SJCRH30 (cell line): ENCODE data around the gene CTBP1. TPM values are rescaled to one million over a fixed set of nuclear protein-coding genes. Genes with fewer than 3 reads are reported as not detected.
"Not testable (repeated sequence)": the region's sequence is repeated elsewhere in the genome, so short reads cannot be mapped to it uniquely, and the experiment has no call there.

Experiments used
- DNase-seq, 2 experiments: peaks; one replicate each; pipeline ENCODE4 v3.0.0-alpha.2; 2015 to 2020
- H3K27ac ChIP-seq: fragments of 250-450 bp; sonication (Bioruptor Pico); 2 replicates; pipeline ENCODE4 v1.5.1; 2020; ENCODE audit warnings: mild to moderate bottlenecking, moderate library complexity
- H3K27me3 ChIP-seq: fragments of 250-450 bp; sonication (Bioruptor Pico); 2 replicates; pipeline ENCODE4 v1.5.1; 2020; ENCODE audit warnings: mild to moderate bottlenecking, moderate library complexity
- H3K36me3 ChIP-seq: fragments of 250-450 bp; sonication (Bioruptor Pico); 2 replicates; pipeline ENCODE4 v1.5.1; 2020; ENCODE audit warnings: mild to moderate bottlenecking, moderate library complexity
- H3K4me1 ChIP-seq: fragments of 250-450 bp; sonication (Bioruptor Pico); 2 replicates; pipeline ENCODE4 v1.5.1; 2020; ENCODE audit warnings: mild to moderate bottlenecking, moderate library complexity
- H3K4me3 ChIP-seq: fragments of 250-450 bp; sonication (Bioruptor Pico); 2 replicates; pipeline ENCODE4 v1.5.1; 2020; ENCODE audit warnings: mild to moderate bottlenecking, moderate library complexity
- H3K9me3 ChIP-seq: fragments of 250-450 bp; sonication (Bioruptor Pico); replicated peaks from 2 replicates; pipeline ENCODE4 v1.5.1; 2020; ENCODE audit warnings: mild to moderate bottlenecking, moderate library complexity
- total RNA-seq: library from RNA; depleted of rRNA; stranded (reverse); fragments of >200 nt; shearing (Covaris generic); gene quantifications from 2 replicates; pipeline ENCODE4 v1.2.3, GENCODE V29; 2014; rRNA removed

Gene CTBP1
- total RNA-seq: 141 and 143 TPM in 2 replicates

- H3K9me3 ChIP-seq: no peaks in the 10 kb centered on the region
- peak within 1 kb of the TSS; percentile 88 for H3K4me3 ChIP-seq
- H3K27ac ChIP-seq: peak within 1 kb of the TSS; percentile 73
- H3K27me3 ChIP-seq: no peaks in the 10 kb centered on the region
- H3K36me3 ChIP-seq: peaks cover 4% of the 10 kb centered on the region; the same call in 1 of the 2 replicates
- peak; percentile 72 to 86 for DNase-seq
- peaks cover 9% of the 10 kb centered on the region for H3K4me1 ChIP-seq
These were observed at the start of gene CTBP1 for GRCh38 chr4:1248245-1249147. TSS of gene CTBP1 (minus strand) at chr4:1249130. CDS start at chr4:1241331, 7,799 bp downstream.

GRCh38 chr4:1298461-1298860 lies 49.5 kb upstream of the CTBP1 start:
- no peak overlapping the region for H3K27ac ChIP-seq
- H3K9me3 ChIP-seq: no peaks in the 10 kb centered on the region
- H3K27me3 ChIP-seq: no peaks in the 10 kb centered on the region
- no peak for DNase-seq
- H3K36me3 ChIP-seq: peaks cover 51% of the 10 kb centered on the region
- 0 out of 2 replicates have a peak, but pooled peaks cover 7% of the 10 kb centered on the region for H3K4me1 ChIP-seq
- H3K4me3 ChIP-seq: no peak overlapping the region

GRCh38 chr4:1297456-1298325 lies 48.8 kb upstream of the CTBP1 start:
- Histone ChIP-seq H3K36me3 (peaks cover 51% of the 10 kb centered on the region), H3K4me3 (no peak overlapping the region)
- no peak for DNase-seq

GRCh38 chr4:1297023-1297395 lies 48.1 kb upstream of the CTBP1 start:
- H3K9me3 ChIP-seq: no peaks in the 10 kb centered on the region
- no peak for DNase-seq
- H3K36me3 ChIP-seq: peaks cover 49% of the 10 kb centered on the region
- 0 out of 2 replicates have a peak, but pooled peaks cover 7% of the 10 kb centered on the region for H3K4me1 ChIP-seq
- no peaks in the 10 kb centered on the region for H3K27me3 ChIP-seq
- no peak overlapping the region for H3K27ac ChIP-seq
- H3K4me3 ChIP-seq: no peak overlapping the region

More at GRCh38 chr4:1297456-1298325, 48.8 kb upstream of the CTBP1 start:
- Histone ChIP-seq H3K27ac (no peak overlapping the region), H3K27me3 (no peaks in the 10 kb centered on the region), H3K9me3 (no peaks in the 10 kb centered on the region), H3K4me1 (0 out of 2 replicates have a peak, but pooled peaks cover 7% of the 10 kb centered on the region)

- Histone ChIP-seq H3K27ac (no peak overlapping the region), H3K27me3 (no peaks in the 10 kb centered on the region), H3K36me3 (peaks cover 43% of the 10 kb centered on the region), H3K4me3 (no peak overlapping the region), H3K4me1 (peaks cover 9% of the 10 kb centered on the region), H3K9me3 (no peaks in the 10 kb centered on the region)
- no peak for DNase-seq
These were observed 47.5 kb upstream of the CTBP1 start for GRCh38 chr4:1296324-1297022.

- Histone ChIP-seq H3K4me1 (peaks cover 7% of the 10 kb centered on the region), H3K4me3 (no peak overlapping the region), H3K36me3 (peaks cover 34% of the 10 kb centered on the region), H3K27me3 (no peaks in the 10 kb centered on the region), H3K27ac (no peak overlapping the region), H3K9me3 (no peaks in the 10 kb centered on the region)
- DNase-seq: no peak
These were observed 46.6 kb upstream of the CTBP1 start for GRCh38 chr4:1295405-1296055.

GRCh38 chr4:1294891-1295290 lies 46.0 kb upstream of the CTBP1 start:
- peaks cover 27% of the 10 kb centered on the region for H3K36me3 ChIP-seq
- H3K4me3 ChIP-seq: no peak overlapping the region
- no peak for DNase-seq
- no peaks in the 10 kb centered on the region for H3K9me3 ChIP-seq
- no peaks in the 10 kb centered on the region for H3K27me3 ChIP-seq
- peaks cover 7% of the 10 kb centered on the region for H3K4me1 ChIP-seq
- H3K27ac ChIP-seq: no peak overlapping the region

- Histone ChIP-seq H3K27me3 (no peaks in the 10 kb centered on the region), H3K4me1 (peaks cover 7% of the 10 kb centered on the region), H3K27ac (no peak overlapping the region), H3K36me3 (peaks cover 23% of the 10 kb centered on the region), H3K9me3 (no peaks in the 10 kb centered on the region), H3K4me3 (no peak overlapping the region)
- DNase-seq: no peak
These were observed 45.5 kb upstream of the CTBP1 start for GRCh38 chr4:1294424-1294823.

GRCh38 chr4:1293991-1294390 lies 45.1 kb upstream of the CTBP1 start:
- Histone ChIP-seq H3K4me1 (peaks cover 7% of the 10 kb centered on the region), H3K36me3 (peaks cover 18% of the 10 kb centered on the region), H3K9me3 (no peaks in the 10 kb centered on the region), H3K27me3 (no peaks in the 10 kb centered on the region), H3K27ac (no peak overlapping the region), H3K4me3 (no peak overlapping the region)
- no peak for DNase-seq

GRCh38 chr4:1293531-1293941 lies 44.6 kb upstream of the CTBP1 start:
- H3K36me3 ChIP-seq: peaks cover 14% of the 10 kb centered on the region
- no peaks in the 10 kb centered on the region for H3K27me3 ChIP-seq
- no peak overlapping the region for H3K4me3 ChIP-seq
- H3K9me3 ChIP-seq: no peaks in the 10 kb centered on the region
- peaks cover 11% of the 10 kb centered on the region for H3K4me1 ChIP-seq
- H3K27ac ChIP-seq: no peak overlapping the region
- no peak for DNase-seq

- DNase-seq, H3K9me3 ChIP-seq: not testable (repeated sequence)
- H3K4me1 ChIP-seq: peaks cover 11% of the 10 kb centered on the region
These were observed 43.7 kb upstream of the CTBP1 start for GRCh38 chr4:1292703-1293011.

GRCh38 chr4:1291996-1292702 lies 43.2 kb upstream of the CTBP1 start:
- H3K27me3 ChIP-seq: no peaks in the 10 kb centered on the region
- H3K36me3 ChIP-seq: peaks cover 9% of the 10 kb centered on the region; the same call in 1 of the 2 replicates
- no peak for DNase-seq
- H3K4me3 ChIP-seq: no peak overlapping the region
- H3K9me3 ChIP-seq: no peaks in the 10 kb centered on the region
- H3K27ac ChIP-seq: no peak overlapping the region
- H3K4me1 ChIP-seq: peaks cover 11% of the 10 kb centered on the region

More at GRCh38 chr4:1292703-1293011, 43.7 kb upstream of the CTBP1 start:
- H3K4me3 ChIP-seq, H3K27ac ChIP-seq, H3K27me3 ChIP-seq: not testable (repeated sequence)
- peaks cover 10% of the 10 kb centered on the region; the same call in 1 of the 2 replicates for H3K36me3 ChIP-seq

GRCh38 chr4:1291091-1291490 lies 42.2 kb upstream of the CTBP1 start:
- Histone ChIP-seq H3K27ac (0 out of 2 replicates have a peak overlapping the region, but pooled peaks have one; percentile 70), H3K9me3 (0 out of 2 replicates have a peak, but pooled peaks cover 3% of the 10 kb centered on the region), H3K27me3 (no peaks in the 10 kb centered on the region)

More at GRCh38 chr4:1291091-1291490, 42.2 kb upstream of the CTBP1 start:
- DNase-seq: peak in 1 of 2 experiments; percentile 19
- H3K4me3 ChIP-seq: peak overlapping the region; percentile 81
- no peaks in the 10 kb centered on the region; the same call in 1 of the 2 replicates for H3K36me3 ChIP-seq
- peaks cover 11% of the 10 kb centered on the region for H3K4me1 ChIP-seq
